K562 (cell line): Measurements from ENCODE around the gene CALCOCO2. TPM values are rescaled to one million over a fixed set of nuclear protein-coding genes. Genes with fewer than 3 reads are reported as not detected.

Experiments
- ATAC-seq: fragments of 200-7000 bp; cut with Tn5 transposase; 3 replicates; pipeline ENCODE4 v1.9.1; 2020; ENCODE audit warnings: moderate library complexity
- BruUV-seq: library from RNA; stranded (reverse); fragments of 400-500 nt; replicated peaks from 2 replicates; lab custom pipeline; 2021; lab: Mats Ljungman, UMichigan
- CTCF ChIA-PET: fragments of 300-600 bp; formaldehyde crosslinking; extraction: SDS; loops from one replicate; lab custom pipeline; 2021; ENCODE audit warnings: low intra/inter-chr PET ratio; lab: Yijun Ruan, JAX
- POLR2A ChIA-PET: fragments of 300-600, 350-650 bp; sonication (Branson Sonifier 250); formaldehyde crosslinking; extraction: SDS; loops from one replicate; lab custom pipeline; 2021; ENCODE audit warnings: antibody characterized with exemption, inconsistent platforms; lab: Yijun Ruan, JAX
- DNase-seq, 4 experiments: peaks; one replicate each; pipeline versions ENCODE4 v3.0.0 to v3.0.0-alpha.2; 2011 to 2018; ENCODE audit warnings: low spot score in 3 of 4, mixed read lengths in 3 of 4; ENCODE audit errors: extremely low read depth in 1 of 4
- FAIRE-seq: peaks from 2 replicates; lab custom pipeline; 2011; peaks lifted over from hg19 to GRCh38; lab: Jason Lieb, UNC
- H2AFZ ChIP-seq: 2 replicates; pipeline ENCODE4 v1.6.0; 2011; ENCODE audit warnings: low read depth, low read length, control low read depth, inconsistent platforms
- H3K27ac ChIP-seq: fragments of 200-600 bp; 3 replicates; pipeline ENCODE4 v1.8.0; 2011; ENCODE audit warnings: low read depth, mild to moderate bottlenecking, control low read depth, inconsistent platforms, low read length, moderate library complexity, mixed read lengths; ENCODE audit errors: extremely low read depth
- H3K27me3 ChIP-seq, 2 experiments: fragments of 300-600 bp in 1 of 2; 2 replicates in 1 of 2; 3 replicates in 1 of 2; pipeline versions ENCODE4 v1.6.0 to v1.8.0; 2011; ENCODE audit warnings: inconsistent platforms in 2 of 2, low read length in 2 of 2, mild to moderate bottlenecking in 1 of 2, mixed read lengths in 1 of 2, moderate library complexity in 1 of 2; ENCODE audit not compliant: control insufficient read depth in 2 of 2, insufficient read depth in 2 of 2
- H3K36me3 ChIP-seq: fragments of 300-600 bp; 3 replicates; pipeline ENCODE4 v1.8.0; 2011; ENCODE audit warnings: mild to moderate bottlenecking, low read length, inconsistent platforms; ENCODE audit not compliant: control insufficient read depth, insufficient read depth
- H3K4me1 ChIP-seq, 2 experiments: fragments of 200-600 bp in 1 of 2; replicated peaks in 1 of 2; 2 replicates in 1 of 2; 3 replicates in 1 of 2; pipeline versions ENCODE4 v1.5.1 to v1.8.0; 2011; ENCODE audit warnings: inconsistent platforms in 2 of 2, low read length in 2 of 2, mild to moderate bottlenecking in 1 of 2, mixed read lengths in 1 of 2, moderate library complexity in 1 of 2; ENCODE audit not compliant: control insufficient read depth in 2 of 2, insufficient read depth in 2 of 2
- H3K4me2 ChIP-seq: 2 replicates; pipeline ENCODE4 v1.6.1; 2011; ENCODE audit warnings: low read length, control low read depth, inconsistent platforms, mixed read lengths; ENCODE audit not compliant: insufficient read depth
- H3K4me3 ChIP-seq: fragments of 200-600 bp; sonication (generic), shearing (Covaris generic); 2 replicates; pipeline ENCODE4 v1.5.1; 2016; ENCODE audit warnings: control low read depth, inconsistent platforms
- H3K79me2 ChIP-seq: fragments of 200-600 bp; 3 replicates; pipeline ENCODE4 v1.8.0; 2011; ENCODE audit warnings: low read length, inconsistent platforms; ENCODE audit not compliant: control insufficient read depth, insufficient read depth
- H3K9ac ChIP-seq, 2 experiments: 2 replicates each; pipeline versions ENCODE4 v1.6.0 to v1.6.1; 2011; ENCODE audit warnings: low read depth in 2 of 2, low read length in 2 of 2, control low read depth in 1 of 2, inconsistent platforms in 1 of 2, mild to moderate bottlenecking in 1 of 2, mixed read lengths in 1 of 2; ENCODE audit not compliant: insufficient read depth in 1 of 2
- H3K9me1 ChIP-seq: one replicate; pipeline ENCODE4 v1.6.0; 2011; ENCODE audit warnings: inconsistent platforms, mild to moderate bottlenecking, low read length, moderate library complexity; ENCODE audit not compliant: control insufficient read depth, insufficient read depth
- H3K9me3 ChIP-seq: replicated peaks from 2 replicates; pipeline ENCODE4 v1.5.1; 2011; ENCODE audit warnings: low read depth, low read length, inconsistent platforms; ENCODE audit not compliant: control insufficient read depth, insufficient read depth
- H4K20me1 ChIP-seq: replicated peaks from 2 replicates; pipeline ENCODE4 v1.6.1; 2011; ENCODE audit warnings: low read length, inconsistent platforms, mixed read lengths; ENCODE audit not compliant: control insufficient read depth, insufficient read depth
- C11orf30 ChIP-seq: fragments of 450-650 bp; IDR thresholded peaks from 2 replicates; pipeline ENCODE4 v1.6.1; 2016; ENCODE audit warnings: low read depth, mild to moderate bottlenecking
- GATA2 ChIP-seq: sonication (generic); formaldehyde crosslinking; IDR thresholded peaks from 2 replicates; pipeline ENCODE4 v1.4.0; 2020; ENCODE audit warnings: mild to moderate bottlenecking, missing genetic modification reagents
- HMG20B ChIP-seq: fragments of 250-450 bp; sonication (Bioruptor Pico); IDR thresholded peaks from 2 replicates; pipeline ENCODE4 v1.5.0; 2021; ENCODE audit warnings: mild to moderate bottlenecking
- RBBP5 ChIP-seq: fragments of 200-600 bp; sonication (generic); IDR thresholded peaks from 2 replicates; pipeline ENCODE4 v1.6.1; 2012; ENCODE audit warnings: borderline replicate concordance, mild to moderate bottlenecking, low read length, control low read depth, inconsistent platforms; ENCODE audit not compliant: insufficient read depth, poor library complexity, severe bottlenecking
- TFE3 ChIP-seq: fragments of 450-650 bp; formaldehyde crosslinking; IDR thresholded peaks from 2 replicates; pipeline ENCODE4 v1.4.0; 2020; ENCODE audit warnings: mild to moderate bottlenecking, mixed read lengths
- USF2 ChIP-seq: sonication (generic); formaldehyde crosslinking; IDR thresholded peaks from 2 replicates; pipeline ENCODE4 v1.5.0; 2020; ENCODE audit warnings: missing genetic modification reagents
- XRCC4 ChIP-seq: IDR thresholded peaks from one replicate; pipeline ENCODE4 v1.6.1; 2011; ENCODE audit not compliant: insufficient read depth, insufficient read length; ENCODE audit errors: extremely low read depth
- ZBTB34 ChIP-seq: fragments of 250-450 bp; sonication (Bioruptor Pico); IDR thresholded peaks from 2 replicates; pipeline ENCODE4 v1.8.0; 2021; ENCODE audit warnings: mild to moderate bottlenecking, moderate library complexity
- ZFP30 ChIP-seq: fragments of 250-450 bp; sonication (Bioruptor Pico); IDR thresholded peaks from 2 replicates; pipeline ENCODE4 v1.8.0; 2022; ENCODE audit warnings: moderate library complexity, mild to moderate bottlenecking, inconsistent platforms, borderline replicate concordance
- ZNF12 ChIP-seq: sonication (generic); formaldehyde crosslinking; IDR thresholded peaks from 2 replicates; pipeline ENCODE4 v1.4.0; 2020; ENCODE audit warnings: mild to moderate bottlenecking, missing genetic modification reagents
- ZNF121 ChIP-seq: sonication (generic); formaldehyde crosslinking; conservative IDR thresholded peaks from 2 replicates; pipeline ENCODE4 v1.8.0; 2022; ENCODE audit warnings: missing genetic modification reagents
- ZNF134 ChIP-seq: fragments of 250-450 bp; sonication (Bioruptor Pico); conservative IDR thresholded peaks from 2 replicates; pipeline ENCODE4 v1.4.0; 2020
- ZNF668 ChIP-seq: fragments of 250-450 bp; sonication (Bioruptor Pico); IDR thresholded peaks from 2 replicates; pipeline ENCODE4 v1.8.0; 2022; ENCODE audit warnings: mild to moderate bottlenecking, inconsistent platforms
- ZNF780A ChIP-seq: fragments of 250-450 bp; sonication (Bioruptor Pico); IDR thresholded peaks from 2 replicates; pipeline ENCODE4 v1.5.0; 2021; ENCODE audit warnings: mild to moderate bottlenecking
- WGBS: fragments of 100-300 bp; shearing (Covaris generic); methylation state at CpG from one replicate; pipeline ENCODE4 v1.1.6; 2016; ENCODE audit warnings: low coverage, mixed read lengths; ENCODE audit not compliant: insufficient coverage; ENCODE audit errors: missing lambda C conversion rate; 5-methylcytosine and 5-hydroxymethylcytosine counted together
- in situ Hi-C: fragments of 300-500 bp; cut with MboI; formaldehyde crosslinking; loops from 4 replicates; pipeline ENCODE4 v1.15.0; 2018; ENCODE audit warnings: inconsistent platforms, mixed read lengths
- intact Hi-C: fragments of 100-400 bp; cut with micrococcal nuclease; formaldehyde crosslinking; loops from 2 replicates; pipeline ENCODE4 v1.14.2; 2022
- polyA plus RNA-seq, 8 experiments: library from polyadenylated mRNA; depleted of rRNA in 4 of 8; stranded (reverse) in 5 of 8; unstranded in 3 of 8; fragments of >200 nt; fragmentation: Nextera tagmentation in 2 of 8; fragmentation: Illumina TruSeq in 1 of 8; extraction: Ambion mirVana in 2 of 8; extraction: Trizol in 1 of 8; gene quantifications; 2 replicates each; pipeline versions ENCODE4 v1.2.1 to v1.2.3, GENCODE V29; 2011 to 2014; ENCODE audit warnings: inconsistent platforms in 1 of 8, missing spikeins in 1 of 8
- total RNA-seq, 7 experiments: library from RNA; depleted of rRNA in 6 of 7; stranded (reverse); fragments of >200 nt in 6 of 7; fragmentation: Illumina TruSeq in 2 of 7; extraction: Trizol in 2 of 7; gene quantifications; 2 replicates each; pipeline versions ENCODE4 v1.2.1 to v1.2.3, GENCODE V29; 2011 to 2021; ENCODE audit warnings: low replicate concordance in 1 of 7

The CALCOCO2 gene
- total and polyA plus RNA-seq, 9 of the 15 experiments (the other 6 are each of a cell fraction or from before 2014, with no cell fraction given) = 24.1 to 87.3 (median 67.5) TPM

GRCh38 chr17:48819466-48819865, 11.4 kb upstream of the CALCOCO2 start:
- TF ChIP-seq ZNF780A (CRISPR knock-in tag) = no peak
- no peak for TF ChIP-seq XRCC4
- no peak for TF ChIP-seq C11orf30
- TF ChIP-seq ZBTB34 (CRISPR knock-in tag) = no peak
- TF ChIP-seq TFE3 (CRISPR knock-in tag) = peak; percentile 42
- no peak for TF ChIP-seq ZNF134 (CRISPR knock-in tag)
- TF ChIP-seq GATA2 = no peak
- no peak for TF ChIP-seq ZFP30 (CRISPR knock-in tag)
- TF ChIP-seq RBBP5 = no peak
- TF ChIP-seq ZNF668 (CRISPR knock-in tag) = no peak
- no peak for TF ChIP-seq HMG20B
- TF ChIP-seq USF2 = 0 out of 2 replicates have a peak, but pooled peaks have one; percentile 9
- TF ChIP-seq ZNF121 (CRISPR knock-in tag) = peak; percentile 49
- TF ChIP-seq ZNF12 (CRISPR knock-in tag) = no peak
- DNase-seq (no peak), FAIRE-seq (no peak), ATAC-seq (no peak)
- H3K9ac ChIP-seq = no peak overlapping the region
- peaks cover 0 to 11% of the 10 kb centered on the region in 2 experiments; a peak in 3 of 5 replicates for H3K4me1 ChIP-seq
- no peak overlapping the region for H3K4me2 ChIP-seq
- H3K4me3 ChIP-seq = no peak overlapping the region
- no peaks in the 10 kb centered on the region for H3K79me2 ChIP-seq
- CTCF ChIA-PET = interaction anchor here (0.7 kb wide), 1 partner anchor 214 kb away, joined by 3 read pairs; no protein-coding TSS in a partner anchor
- H2AFZ ChIP-seq = no peak overlapping the region
- H3K27ac ChIP-seq = no peak overlapping the region
- in situ Hi-C loops = loop anchor here (10.0 kb wide), 1 partner anchor 215 kb away; no protein-coding TSS in a partner anchor
- no peaks in the 10 kb centered on the region; the same call in 1 of the 2 replicates for H4K20me1 ChIP-seq
- H3K27me3 ChIP-seq = peaks cover 9 to 29% of the 10 kb centered on the region in 2 experiments
- 8% methylated on average over 11 of the region's 11 CpGs for WGBS
- H3K9me1 ChIP-seq = no peaks in the 10 kb centered on the region
- POLR2A ChIA-PET = no interaction called here
- H3K36me3 ChIP-seq = no peaks in the 10 kb centered on the region
- BruUV-seq = no TSS peak
- intact Hi-C loops = no loop called here
- no peaks in the 10 kb centered on the region for H3K9me3 ChIP-seq
